ENCODE data around the gene SETD7.

The SETD7 gene

GRCh38 chr4:139556071-139556723, at the start of gene SETD7:
Gene SETD7 (minus strand): TSS chr4:139556219. CDS start chr4:139556137, 82 bp downstream.
- peak; percentile 63 for ATAC-seq
- no peak for TF ChIP-seq CREB5 (CRISPR knock-in tag; IDR thresholded peaks at IDR 0.05; ENCODE audit: low read depth)
- TF ChIP-seq ZFP3 (CRISPR knock-in tag; IDR thresholded peaks at IDR 0.05) = no peak
- TF ChIP-seq TSHZ2 (CRISPR knock-in tag; IDR thresholded peaks at IDR 0.05) = no peak
- no peak for TF ChIP-seq BACH2 (CRISPR knock-in tag; IDR thresholded peaks at IDR 0.05; ENCODE audit: borderline replicate concordance)
- TF ChIP-seq ARNTL (CRISPR knock-in tag; IDR thresholded peaks at IDR 0.05; ENCODE audit: borderline replicate concordance, low read depth) = no peak
- TF ChIP-seq ZNF565 (CRISPR knock-in tag; conservative IDR thresholded peaks at IDR 0.05; ENCODE audit: low read depth) = no peak
- no peak for TF ChIP-seq RARB (CRISPR knock-in tag; IDR thresholded peaks at IDR 0.05)

- no peak for TF ChIP-seq BACH2 (CRISPR knock-in tag; IDR thresholded peaks at IDR 0.05; ENCODE audit: borderline replicate concordance)
- no peak for TF ChIP-seq TOX (CRISPR knock-in tag; IDR thresholded peaks at IDR 0.05; ENCODE audit: borderline replicate concordance)
- no peak for TF ChIP-seq ZFP3 (CRISPR knock-in tag; IDR thresholded peaks at IDR 0.05)
- no peak for TF ChIP-seq CSRNP3 (CRISPR knock-in tag; IDR thresholded peaks at IDR 0.05)
- TF ChIP-seq CREB5 (CRISPR knock-in tag; IDR thresholded peaks at IDR 0.05; ENCODE audit: low read depth) = no peak
- no peak for TF ChIP-seq RARB (CRISPR knock-in tag; IDR thresholded peaks at IDR 0.05)
- no peak for TF ChIP-seq ESRRG (CRISPR knock-in tag; IDR thresholded peaks at IDR 0.05)
- TF ChIP-seq CSDC2 (CRISPR knock-in tag; IDR thresholded peaks at IDR 0.05) = no peak
- TF ChIP-seq ZNF8 (CRISPR knock-in tag; IDR thresholded peaks at IDR 0.05) = no peak
- TF ChIP-seq PPARA (CRISPR knock-in tag; IDR thresholded peaks at IDR 0.05; ENCODE audit: borderline replicate concordance) = no peak
- TF ChIP-seq GLIS3 (CRISPR knock-in tag; IDR thresholded peaks at IDR 0.05) = no peak
- no peak for TF ChIP-seq POU6F1 (CRISPR knock-in tag; IDR thresholded peaks at IDR 0.05; ENCODE audit: borderline replicate concordance, low read depth)
- no peak for TF ChIP-seq ISL1 (CRISPR knock-in tag; IDR thresholded peaks at IDR 0.05)
- TF ChIP-seq ZNF565 (CRISPR knock-in tag; conservative IDR thresholded peaks at IDR 0.05; ENCODE audit: low read depth) = no peak
- no peak for TF ChIP-seq ZFP30 (CRISPR knock-in tag; IDR thresholded peaks at IDR 0.05)
- no peak for TF ChIP-seq TSHZ2 (CRISPR knock-in tag; IDR thresholded peaks at IDR 0.05)
- TF ChIP-seq PATZ1 (CRISPR knock-in tag; IDR thresholded peaks at IDR 0.05; ENCODE audit: borderline replicate concordance) = no peak
- TF ChIP-seq ZNF70 (CRISPR knock-in tag; IDR thresholded peaks at IDR 0.05) = no peak
- no peak for TF ChIP-seq SNAI2 (CRISPR knock-in tag; IDR thresholded peaks at IDR 0.05)
- TF ChIP-seq OSR1 (CRISPR knock-in tag; IDR thresholded peaks at IDR 0.05) = no peak
- no peak for ATAC-seq
Observed at GRCh38 chr4:139605516-139605915, 49.5 kb upstream of the SETD7 start.
